Dermis blood vessel endothelial cell (primary cell): ENCODE results near the gene CD226. TPM values are rescaled to one million over a fixed set of nuclear protein-coding genes. Genes with fewer than 3 reads are reported as not detected.

ENCODE experiments used
- DNase-seq: peaks from one replicate; pipeline ENCODE4 v3.0.0; 2010
- total RNA-seq: library from RNA; depleted of rRNA; stranded (reverse); fragments of >200 nt; gene quantifications from 2 replicates; pipeline ENCODE4 v1.2.3, GENCODE V29; 2014

Gene CD226
- total RNA-seq, 1 donor from 2014 or later: 1.0 TPM

GRCh38 chr18:69804776-69805501 is 142.7 kb downstream of the CD226 start:
- no peak for DNase-seq
